NCI-H1105 treated with DMSO at 0.1 percent for 48 hours (cell line): ENCODE measurements around the gene CEP112.
A peak's percentile ranks its signal among the peaks of the same experiment; 100 is the strongest.

Experiments used
- DNase-seq: peaks from one replicate; lab custom pipeline; 2025; lab: John Stamatoyannopoulos, UW

Gene CEP112

DNA sequence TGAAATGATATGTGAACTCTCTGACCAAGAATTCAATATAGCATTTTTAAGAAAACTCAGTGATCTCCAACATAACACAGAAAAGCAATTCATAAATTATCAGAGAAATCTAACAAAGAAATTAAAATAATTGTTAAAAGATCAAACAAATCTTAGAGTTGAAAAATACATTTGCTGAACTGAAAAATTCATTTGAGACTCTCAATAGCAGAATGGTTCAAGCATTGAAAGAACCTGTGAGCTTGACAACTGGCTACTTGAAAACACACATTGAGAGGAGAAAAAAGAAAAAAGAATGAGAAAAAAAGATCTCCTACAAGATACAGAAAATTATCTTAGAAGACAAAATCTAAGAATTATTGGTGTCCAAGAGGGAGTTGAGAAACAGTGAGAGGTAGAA is 203.5 kb downstream of the CEP112 start:
- no peak for DNase-seq

DNA sequence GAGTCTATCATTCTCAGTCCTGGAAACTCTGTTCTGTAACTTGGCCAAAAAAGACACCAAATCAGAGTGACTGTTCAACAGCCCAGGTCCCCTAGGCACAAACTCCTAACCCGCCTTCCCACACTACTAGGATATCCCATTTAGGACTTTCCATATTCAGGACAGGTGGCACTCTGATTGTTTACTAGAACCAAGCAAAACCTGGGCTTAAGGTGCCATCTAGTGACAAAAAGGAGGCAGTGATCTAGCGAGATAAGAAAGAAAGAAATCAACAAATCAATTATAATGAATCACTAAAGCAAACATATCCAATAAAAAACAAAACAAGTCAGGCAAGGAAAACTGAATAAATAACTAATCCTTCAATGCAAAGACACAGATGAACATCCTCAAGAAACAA is 203.9 kb downstream of the CEP112 start:
- DNase-seq, result peak; percentile 24

DNA sequence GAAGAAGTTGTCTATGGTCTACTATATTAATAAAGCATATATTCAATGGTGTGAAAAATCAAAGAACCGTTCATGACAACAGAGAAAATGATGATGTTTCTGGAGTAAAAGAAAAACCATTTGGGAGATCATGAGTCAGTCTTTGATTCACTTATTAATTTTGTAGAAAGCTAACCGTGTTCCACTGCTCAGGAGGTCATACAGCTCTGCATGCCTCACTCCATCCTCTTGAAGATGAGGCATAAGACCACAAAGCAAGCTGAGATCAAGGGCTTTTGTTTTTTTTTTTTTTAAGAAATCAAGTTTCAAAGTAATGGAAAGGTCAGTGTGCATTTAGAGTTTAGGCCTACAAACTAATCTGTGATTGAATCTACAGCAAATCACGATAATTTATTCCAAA is 206.4 kb downstream of the CEP112 start:
- no peak for DNase-seq

DNA sequence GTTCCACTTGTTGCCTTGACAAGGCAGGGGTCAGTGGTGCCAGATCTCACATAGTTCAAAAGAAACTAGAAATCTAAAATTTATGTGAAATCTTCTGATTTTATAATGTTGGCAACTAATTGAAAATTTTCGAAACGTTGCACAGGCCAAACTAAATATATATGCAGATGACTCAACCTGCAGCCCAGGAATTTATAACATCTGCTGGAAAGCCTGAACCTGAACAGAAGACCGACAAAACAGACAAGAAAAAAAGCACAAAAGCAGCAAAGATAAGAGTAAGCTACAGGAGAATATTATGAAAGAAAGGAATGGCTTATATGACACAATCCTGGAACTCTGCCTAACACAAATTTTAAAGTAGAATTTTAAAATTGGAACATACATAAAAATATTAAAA is 207.6 kb downstream of the CEP112 start:
- DNase-seq, result no peak

DNA sequence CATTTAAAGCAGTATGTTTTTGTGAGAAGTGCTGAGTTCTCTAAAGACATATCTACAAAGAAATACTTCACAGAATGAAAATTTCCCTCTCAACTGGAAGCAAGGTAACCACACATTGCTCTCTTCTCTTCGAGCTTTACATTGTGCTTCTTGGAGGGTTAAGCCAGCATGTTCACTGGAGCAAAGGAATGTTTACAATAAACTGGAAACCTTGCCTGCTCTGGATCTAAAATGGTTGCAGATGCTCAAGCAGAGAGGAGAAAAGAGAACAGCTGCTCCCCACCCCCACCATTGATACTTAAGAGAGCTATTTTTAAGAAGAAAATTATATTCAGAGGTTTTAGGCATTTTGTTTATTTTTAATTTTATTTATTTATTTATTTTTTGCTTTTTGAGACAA is 213.1 kb downstream of the CEP112 start:
- DNase-seq, result no peak

DNA sequence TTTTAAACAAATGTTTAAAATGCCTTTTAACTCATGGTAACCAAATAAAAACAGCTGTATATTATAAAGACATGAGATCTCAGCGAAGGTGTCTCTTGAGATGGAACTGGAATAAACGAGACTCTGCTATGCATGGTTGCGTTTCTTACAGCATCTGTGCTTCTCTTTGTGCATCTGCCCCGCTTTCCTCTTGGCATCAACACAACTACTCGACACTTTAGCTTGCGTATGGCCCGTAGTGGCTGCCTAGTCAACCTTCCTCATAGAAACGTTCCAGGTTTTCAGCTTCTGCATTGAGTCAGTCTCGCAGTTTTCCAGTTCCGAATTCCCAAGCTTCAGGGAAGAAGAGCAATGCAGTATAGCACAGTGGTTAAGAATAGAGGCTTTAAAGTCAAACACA is 214.9 kb downstream of the CEP112 start:
- DNase-seq, result no peak

DNA sequence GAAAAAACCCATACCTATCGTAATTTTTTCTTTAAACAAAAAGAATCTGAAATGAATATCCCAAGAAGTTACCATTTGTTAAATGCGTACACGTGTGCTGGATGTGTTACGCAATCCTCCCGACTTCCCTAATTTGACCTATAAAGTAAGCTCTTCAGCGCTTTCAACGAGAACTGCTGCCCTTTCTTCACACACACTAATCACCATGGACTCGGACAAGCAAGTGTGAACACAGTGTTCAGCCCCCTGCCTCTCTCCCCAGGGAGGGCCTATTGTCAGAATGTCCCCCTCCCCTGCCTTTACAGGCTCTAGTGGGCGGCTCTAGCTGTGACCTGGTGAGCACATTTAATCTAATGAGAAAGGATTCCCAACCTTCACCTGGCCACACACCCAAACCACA is 216.1 kb downstream of the CEP112 start:
- no peak for DNase-seq

DNA sequence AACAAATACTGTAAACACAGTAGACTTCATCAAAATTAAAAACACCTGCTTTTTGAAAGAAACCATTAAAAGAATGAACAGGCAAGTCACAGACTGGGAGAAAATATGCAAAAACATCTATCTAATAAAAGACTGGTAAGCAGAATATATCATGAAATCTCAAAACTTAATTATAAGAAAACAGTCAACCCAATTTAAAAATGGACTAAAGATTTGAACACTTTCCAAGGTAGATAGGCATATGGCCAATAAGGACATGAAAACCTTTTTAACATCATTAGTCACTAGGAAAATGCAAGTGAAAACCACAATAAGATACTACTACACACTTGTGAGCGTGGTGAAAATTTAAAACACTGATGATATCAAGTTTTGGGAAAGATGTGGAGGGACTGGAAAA is 218.7 kb downstream of the CEP112 start:
- DNase-seq, result no peak

DNA sequence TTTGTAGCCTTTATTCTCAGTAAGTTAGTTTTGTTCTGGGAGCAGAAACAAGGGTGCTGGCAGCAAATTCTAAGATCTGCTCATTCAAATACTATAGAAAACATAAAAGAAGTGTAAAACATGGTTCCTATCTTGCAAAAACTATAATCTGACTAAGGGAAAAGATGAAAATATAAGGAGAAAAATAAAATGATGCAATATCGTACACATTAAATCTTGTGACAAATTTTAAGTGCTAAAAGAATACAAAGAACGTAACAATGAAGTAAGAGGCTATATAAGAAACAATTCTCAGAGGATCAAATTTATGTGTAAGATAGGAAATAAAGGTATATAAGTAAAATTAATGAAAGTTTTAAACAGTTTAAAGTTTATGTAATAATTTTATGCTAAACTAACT is 224.6 kb downstream of the CEP112 start:
- no peak for DNase-seq

DNA sequence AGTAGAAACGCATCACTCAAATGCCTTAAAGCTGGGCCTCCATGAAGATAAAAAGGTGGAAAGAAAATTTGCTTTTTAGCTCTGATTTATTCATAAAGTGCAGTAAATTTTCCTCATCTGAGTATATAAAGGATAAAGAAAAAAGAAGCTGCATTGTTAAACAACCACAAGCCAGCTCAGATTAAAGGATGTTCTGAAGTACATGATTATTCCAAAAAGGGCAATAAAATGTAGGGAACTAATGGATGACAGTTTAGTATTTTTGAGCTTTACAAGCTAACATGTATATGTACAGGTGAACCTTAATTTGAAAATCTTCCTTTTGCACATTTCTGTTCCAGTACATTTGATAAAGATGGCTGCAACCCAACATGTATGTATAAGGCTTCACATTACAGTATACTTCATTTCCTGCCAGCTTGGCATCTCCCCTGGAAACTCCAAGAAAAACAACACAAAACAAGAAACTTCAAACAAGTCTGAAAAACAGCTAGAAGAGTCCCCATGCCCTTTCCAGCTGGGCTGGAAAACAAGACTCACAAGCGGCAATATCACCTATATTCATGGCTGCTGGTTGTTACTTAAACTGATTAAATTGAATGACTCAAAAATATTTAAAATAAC is 225.7 kb downstream of the CEP112 start:
- DNase-seq, result no peak

DNA sequence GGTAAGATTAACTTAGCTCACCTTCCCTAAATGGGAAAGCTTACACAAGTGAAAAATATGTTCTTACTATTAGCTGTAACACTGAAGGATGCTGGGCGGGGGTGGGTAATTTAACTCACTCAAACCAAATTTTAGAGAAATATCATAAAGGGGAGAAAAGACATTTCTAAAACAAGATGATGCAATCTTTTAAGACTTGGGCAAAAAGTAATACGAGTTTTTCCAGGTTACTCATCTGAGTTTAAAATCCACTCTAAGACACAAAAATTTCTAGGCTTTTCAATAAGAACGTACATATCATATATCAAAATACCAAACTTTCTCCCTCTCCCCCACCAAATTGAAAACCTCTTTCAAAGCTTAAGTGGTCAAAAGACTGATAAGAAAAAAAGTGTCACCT is 228.8 kb downstream of the CEP112 start:
- no peak for DNase-seq

DNA sequence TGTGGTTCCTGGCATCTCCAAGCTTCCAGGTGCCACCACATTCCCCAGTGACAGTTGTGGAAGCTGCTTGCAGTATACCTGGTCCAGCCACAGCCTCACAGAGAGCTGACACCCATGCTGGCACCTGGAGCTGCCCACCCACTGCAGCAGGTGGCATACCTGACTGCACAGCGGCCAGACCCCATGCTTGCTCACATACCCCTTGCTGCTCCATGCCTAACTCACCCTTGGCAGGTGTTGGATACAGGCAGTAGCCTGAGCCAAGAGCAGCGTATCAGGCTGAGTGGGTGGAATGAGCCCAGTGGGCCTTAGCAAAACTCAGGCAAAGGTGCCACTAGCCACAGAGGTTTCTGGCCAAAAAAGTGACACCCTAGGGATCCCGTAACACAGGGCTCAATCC is 232.3 kb downstream of the CEP112 start:
- DNase-seq, result no peak

DNA sequence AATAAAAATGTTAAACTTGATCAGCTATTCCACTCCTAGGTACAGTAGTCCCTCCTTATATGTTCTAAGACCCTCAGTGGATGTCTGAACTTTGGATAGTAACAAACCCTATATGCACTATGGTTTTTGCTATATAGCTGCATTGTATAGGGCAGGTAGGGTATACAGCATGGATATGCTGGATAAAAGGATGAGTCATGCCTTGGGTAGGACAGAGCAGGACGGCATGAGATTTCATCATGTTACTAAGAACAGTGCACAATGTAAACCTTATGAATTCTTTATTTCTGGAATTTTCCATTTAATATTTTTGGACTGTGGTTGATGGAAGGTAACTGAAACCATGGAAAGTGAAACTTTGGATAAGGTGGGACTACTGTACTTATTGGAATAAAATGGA is 235.1 kb downstream of the CEP112 start:
- DNase-seq, result no peak

DNA sequence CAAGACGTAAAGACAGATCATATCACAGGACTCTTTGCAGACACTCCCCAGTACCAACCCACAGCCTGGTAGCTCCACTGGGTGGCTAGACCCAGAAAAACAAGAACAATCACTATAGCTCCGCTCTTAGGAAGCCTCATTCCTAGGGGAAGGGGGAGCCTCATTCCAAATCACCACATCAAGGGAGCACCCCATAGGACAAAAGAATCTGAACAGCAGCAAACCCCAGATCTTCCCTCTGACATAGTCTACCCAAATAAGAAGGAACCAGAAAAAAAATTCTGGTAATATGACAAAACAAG is 237.8 kb downstream of the CEP112 start:
- no peak for DNase-seq

DNA sequence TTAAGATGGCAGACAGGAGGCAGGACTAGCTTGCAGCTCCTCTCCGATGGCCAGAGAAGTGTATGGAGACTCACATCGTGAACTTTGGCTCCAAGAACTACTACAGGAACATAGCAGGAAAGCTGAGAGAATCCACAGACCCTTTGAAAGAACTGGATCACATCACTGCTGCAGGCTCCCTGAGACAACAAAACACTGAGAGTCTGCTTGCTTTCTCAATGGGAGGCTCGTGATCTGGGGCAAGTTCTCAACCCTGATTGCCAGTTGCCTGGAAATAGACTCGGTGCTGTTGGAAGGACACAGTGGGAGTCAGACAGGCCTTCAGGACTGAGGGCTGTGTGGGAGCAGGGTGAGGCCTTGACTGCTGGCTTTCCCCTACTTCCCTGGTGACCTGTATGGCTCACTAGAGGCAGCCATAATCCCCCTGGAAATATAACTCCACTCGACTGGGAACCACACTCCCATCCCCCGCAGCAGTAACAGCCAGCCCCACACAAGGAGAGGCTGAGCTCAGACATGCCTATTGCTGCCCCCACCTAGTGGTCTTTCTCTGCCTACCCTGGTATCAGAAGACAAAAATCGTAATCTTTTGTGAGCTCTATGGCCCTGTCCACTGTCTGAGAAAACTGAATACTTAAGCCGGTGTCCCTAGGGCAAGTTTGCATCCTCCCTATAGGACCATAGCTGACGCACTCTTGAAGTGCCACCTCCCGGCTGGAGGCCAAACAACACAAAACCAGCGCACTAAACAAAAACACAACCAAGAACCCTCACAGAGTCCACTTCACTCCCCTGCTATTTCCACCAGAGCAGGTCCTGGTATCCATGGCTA is 238.4 kb downstream of the CEP112 start:
- no peak for DNase-seq

DNA sequence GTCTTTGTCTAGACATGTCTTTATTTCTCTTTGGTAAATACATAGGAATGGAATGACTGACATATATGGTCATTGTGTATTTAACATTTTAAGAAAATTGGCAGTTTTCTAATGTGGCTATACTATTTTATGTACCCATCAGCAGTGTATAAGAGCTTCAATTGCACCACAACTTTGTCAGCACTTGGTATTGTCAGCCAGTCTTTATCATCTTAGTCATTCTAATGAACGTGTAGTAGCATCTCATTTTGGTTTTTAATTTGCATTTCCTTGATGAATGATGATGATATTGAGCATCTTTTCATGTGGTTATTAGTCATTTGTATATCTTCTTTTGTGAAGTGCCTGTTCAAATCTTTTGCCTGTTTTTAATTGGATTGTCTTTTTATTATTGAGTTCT is 239.3 kb downstream of the CEP112 start:
- no peak for DNase-seq

DNA sequence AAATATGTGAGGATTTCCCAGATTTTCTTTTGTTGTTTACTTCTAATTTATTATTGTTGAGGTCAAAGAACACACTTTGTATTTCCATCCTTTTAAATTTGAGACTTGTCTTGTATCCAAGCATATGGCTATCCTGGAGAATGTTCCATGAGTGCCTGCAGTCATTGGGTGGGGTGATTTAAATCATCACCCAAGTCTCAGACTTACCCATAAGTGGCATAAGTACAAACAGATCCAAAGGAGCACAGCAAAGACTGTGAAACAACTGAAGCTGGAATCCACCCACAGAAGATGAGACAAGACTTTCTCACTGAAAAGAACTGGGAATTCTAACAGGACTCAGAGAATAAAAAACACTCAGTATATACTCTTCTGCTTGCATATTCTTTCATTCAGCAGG is 239.9 kb downstream of the CEP112 start:
- DNase-seq, result no peak

DNA sequence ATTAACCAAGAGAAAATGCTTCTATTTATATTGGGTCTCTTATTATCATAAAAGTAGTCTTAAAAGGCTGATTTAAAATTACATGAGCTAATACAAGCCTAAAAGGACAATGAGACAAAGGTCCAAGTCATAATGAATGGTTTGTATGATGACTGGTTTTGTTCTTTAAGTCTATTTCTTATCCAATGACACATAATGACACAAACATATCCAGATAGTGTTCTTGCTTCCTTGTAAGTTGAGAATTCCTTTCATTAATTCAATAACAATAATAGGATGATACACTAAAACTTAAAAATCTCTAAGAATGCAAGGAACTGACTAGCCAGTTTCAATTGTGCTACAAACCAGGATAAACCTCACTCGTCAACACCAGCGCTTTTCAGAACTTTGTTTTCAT is 244.1 kb downstream of the CEP112 start:
- no peak for DNase-seq

DNA sequence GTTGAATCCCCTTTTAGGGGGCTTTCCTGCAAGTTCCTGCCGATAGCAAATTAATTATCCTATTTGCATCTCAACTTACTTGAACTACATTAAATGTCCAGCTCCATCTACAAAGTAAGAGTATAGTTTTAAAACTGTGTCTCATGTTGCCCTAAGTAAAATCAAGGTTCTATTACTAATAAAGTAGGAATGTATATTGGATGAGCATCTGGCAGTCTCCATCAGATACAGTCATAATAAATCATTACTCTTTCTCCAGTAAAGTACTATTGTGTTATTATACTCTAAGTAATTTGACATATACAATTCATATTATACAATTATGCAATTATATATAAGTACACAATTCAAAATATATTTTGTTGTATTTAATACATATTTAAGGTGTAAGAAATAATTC is 249.3 kb downstream of the CEP112 start:
- DNase-seq, result no peak

DNA sequence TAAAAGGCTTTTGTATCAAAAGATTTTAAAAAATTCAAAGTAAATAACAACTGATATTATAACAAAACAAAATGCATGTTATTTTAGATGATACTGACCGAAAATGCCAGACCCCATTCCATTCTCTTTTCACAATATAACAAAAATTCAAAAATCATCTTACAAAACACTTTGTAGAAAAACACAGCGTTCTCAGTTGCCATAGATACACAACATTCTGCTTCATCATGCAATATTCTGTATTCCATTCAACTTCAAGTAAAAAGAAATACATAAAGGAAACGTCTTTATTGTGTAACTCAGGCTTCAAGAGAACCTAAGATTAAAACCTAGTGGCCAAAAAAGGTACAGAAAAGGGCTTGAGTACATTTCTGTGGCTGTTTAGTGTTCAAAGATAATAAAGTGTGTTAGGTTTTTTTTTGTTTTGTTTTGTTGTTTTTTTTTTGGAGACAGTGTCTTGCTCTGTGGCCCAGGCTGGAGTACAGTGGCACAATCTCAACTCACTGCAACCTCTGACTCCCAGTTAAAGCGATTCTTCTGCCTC is 250.5 kb downstream of the CEP112 start:
- DNase-seq, result no peak

DNA sequence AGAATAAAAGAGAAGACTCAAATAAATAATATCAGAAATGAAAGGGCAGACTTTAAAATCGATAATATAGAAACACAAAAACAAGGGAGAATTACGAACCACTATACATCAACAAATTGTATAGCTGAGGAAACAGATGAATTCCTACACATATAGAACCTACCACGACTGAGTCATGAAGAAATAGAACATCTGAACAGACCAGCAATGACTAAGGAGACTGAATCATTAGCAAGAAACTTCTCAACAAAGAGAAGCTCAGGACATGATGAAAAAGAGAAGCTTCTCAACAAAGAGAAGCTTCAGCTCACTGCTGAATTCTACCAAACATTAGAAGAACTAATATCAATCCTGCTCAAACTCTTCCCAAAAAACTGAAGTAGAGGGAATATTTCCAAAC is 255.9 kb downstream of the CEP112 start:
- DNase-seq, result no peak

DNA sequence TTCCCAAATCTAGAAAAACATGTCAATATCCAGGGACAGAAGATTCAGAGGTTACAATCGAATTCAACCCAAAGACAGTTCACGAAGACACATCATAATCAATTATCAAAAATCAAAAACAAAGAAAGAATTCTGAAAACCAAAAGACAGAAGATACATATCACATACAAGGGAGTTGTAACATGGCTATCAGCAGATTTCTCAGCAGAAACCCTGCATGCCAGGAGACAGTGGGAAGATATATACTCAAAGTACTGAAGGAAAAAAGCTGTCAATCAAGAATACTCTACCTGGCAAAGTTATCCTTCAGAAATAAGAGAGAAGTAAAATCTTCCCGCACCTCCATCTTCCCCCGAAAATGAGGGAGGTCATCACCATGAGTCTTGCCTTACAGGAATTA is 258.6 kb downstream of the CEP112 start:
- DNase-seq, result no peak

DNA sequence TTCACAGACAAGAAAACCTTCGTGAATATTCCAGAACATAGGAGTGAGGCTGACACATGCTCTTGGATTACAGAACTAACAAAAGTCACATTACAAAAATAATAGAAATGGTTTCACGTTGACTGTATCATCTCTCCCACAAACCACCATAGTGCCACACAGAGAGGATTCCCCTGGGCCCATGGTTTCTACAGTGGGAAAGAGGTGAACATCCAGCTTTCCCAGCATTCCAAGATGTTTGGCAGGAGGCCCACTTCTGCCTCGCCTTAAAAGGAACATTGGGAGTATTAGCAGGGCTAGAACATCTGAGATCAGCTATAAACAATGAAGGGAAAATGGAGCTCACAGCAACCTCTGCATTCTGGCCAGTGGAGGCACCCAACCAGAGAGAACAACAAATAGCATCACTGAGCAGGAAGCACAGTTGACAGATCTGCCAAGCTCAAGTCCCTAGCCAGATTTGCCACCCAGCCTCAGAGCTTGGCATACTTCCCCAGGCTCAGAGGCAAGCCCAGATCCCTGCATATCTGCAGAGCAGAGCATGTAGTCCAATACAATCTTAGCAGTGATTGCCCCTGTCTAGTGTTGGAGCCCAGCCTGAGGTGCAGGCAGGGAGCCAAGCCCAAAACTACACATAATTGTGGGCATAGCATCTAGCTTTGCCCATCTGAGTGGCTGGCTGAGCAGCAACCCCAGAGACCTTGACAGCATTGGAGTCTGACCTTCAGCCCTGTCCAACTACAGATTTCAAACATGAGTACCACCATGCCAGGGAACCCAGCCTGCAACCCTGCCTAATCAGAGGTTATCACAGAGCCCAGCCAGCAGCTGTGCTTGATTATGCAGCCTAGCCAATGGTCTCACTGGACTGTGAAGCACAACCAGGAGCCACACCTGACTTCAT is 260.4 kb downstream of the CEP112 start:
- no peak for DNase-seq
